SK-N-SH treated with all-trans-retinoic acid at 6 μM for 48 hours (cell line): ENCODE results near the gene NPFF.

Experiments used
- ATAC-seq: fragments of 200-7000 bp; cut with Tn5 transposase; 3 replicates; pipeline ENCODE4 v1.9.1; 2020; ENCODE audit warnings: mild to moderate bottlenecking, moderate library complexity
- CREB5 ChIP-seq: fragments of 250-450 bp; sonication (Bioruptor Pico); IDR thresholded peaks from 2 replicates; pipeline ENCODE4 v1.5.1; 2020; ENCODE audit warnings: low read depth, mild to moderate bottlenecking, moderate library complexity
- CSRNP3 ChIP-seq: fragments of 250-450 bp; sonication (Bioruptor Pico); IDR thresholded peaks from 2 replicates; pipeline ENCODE4 v1.5.1; 2021; ENCODE audit warnings: mild to moderate bottlenecking, moderate library complexity
- ESRRG ChIP-seq: fragments of 250-450 bp; sonication (Bioruptor Pico); IDR thresholded peaks from 2 replicates; pipeline ENCODE4 v1.6.1; 2021; ENCODE audit warnings: mild to moderate bottlenecking
- GLIS3 ChIP-seq: fragments of 250-450 bp; sonication (Bioruptor Pico); IDR thresholded peaks from 2 replicates; pipeline ENCODE4 v1.5.0; 2020; ENCODE audit warnings: mild to moderate bottlenecking, moderate library complexity
- ISL1 ChIP-seq: fragments of 250-450 bp; sonication (Bioruptor Pico); IDR thresholded peaks from 2 replicates; pipeline ENCODE4 v2.1.2; 2022; ENCODE audit warnings: mild to moderate bottlenecking, moderate library complexity
- OSR1 ChIP-seq: fragments of 250-450 bp; sonication (Bioruptor Pico); IDR thresholded peaks from 2 replicates; pipeline ENCODE4 v1.8.0; 2022; ENCODE audit warnings: moderate library complexity, mild to moderate bottlenecking, inconsistent platforms
- POU6F1 ChIP-seq: fragments of 250-450 bp; sonication (Bioruptor Pico); IDR thresholded peaks from 2 replicates; pipeline ENCODE4 v1.8.0; 2021; ENCODE audit warnings: low read depth, mild to moderate bottlenecking, moderate library complexity, borderline replicate concordance
- RARB ChIP-seq: fragments of 250-450 bp; sonication (Bioruptor Pico); IDR thresholded peaks from 2 replicates; pipeline ENCODE4 v1.8.0; 2021; ENCODE audit warnings: mild to moderate bottlenecking, moderate library complexity
- SNAI2 ChIP-seq: fragments of 250-450 bp; sonication (Bioruptor Pico); IDR thresholded peaks from 2 replicates; pipeline ENCODE4 v1.5.0; 2020; ENCODE audit warnings: mild to moderate bottlenecking, moderate library complexity
- TOX ChIP-seq: fragments of 250-450 bp; sonication (Bioruptor Pico); IDR thresholded peaks from 2 replicates; pipeline ENCODE4 v1.8.0; 2021; ENCODE audit warnings: mild to moderate bottlenecking, moderate library complexity, borderline replicate concordance
- TSHZ2 ChIP-seq: fragments of 250-450 bp; sonication (Bioruptor Pico); IDR thresholded peaks from 2 replicates; pipeline ENCODE4 v1.5.0; 2020; ENCODE audit warnings: mild to moderate bottlenecking, moderate library complexity
- ZFP3 ChIP-seq: fragments of 250-450 bp; sonication (Bioruptor Pico); IDR thresholded peaks from 2 replicates; pipeline ENCODE4 v1.5.0; 2020; ENCODE audit warnings: mild to moderate bottlenecking, moderate library complexity
- ZFP30 ChIP-seq: fragments of 450-650 bp; formaldehyde crosslinking; IDR thresholded peaks from 2 replicates; pipeline ENCODE4 v1.5.0; 2022; ENCODE audit warnings: mild to moderate bottlenecking, moderate library complexity
- ZNF565 ChIP-seq: fragments of 450-650 bp; formaldehyde crosslinking; conservative IDR thresholded peaks from 2 replicates; pipeline ENCODE4 v1.5.0; 2020; ENCODE audit warnings: low read depth, mild to moderate bottlenecking, moderate library complexity
- ZNF70 ChIP-seq: fragments of 450-650 bp; formaldehyde crosslinking; IDR thresholded peaks from 2 replicates; pipeline ENCODE4 v1.5.0; 2020; ENCODE audit warnings: mild to moderate bottlenecking, moderate library complexity
- ZNF8 ChIP-seq: fragments of 450-650 bp; formaldehyde crosslinking; IDR thresholded peaks from 2 replicates; pipeline ENCODE4 v1.5.0; 2020; ENCODE audit warnings: mild to moderate bottlenecking, moderate library complexity

Gene NPFF

GRCh38 chr12:53501615-53502181 is 5.6 kb downstream of the NPFF start (continued):
- TF ChIP-seq TSHZ2 (CRISPR knock-in tag) (no peak), SNAI2 (no peak), CREB5 (CRISPR knock-in tag) (no peak)

GRCh38 chr12:53500776-53501614 is 6.3 kb downstream of the NPFF start, which contains the start of gene TARBP2:
Gene TARBP2 (plus strand): TSS chr12:53501283. CDS start chr12:53501409, 126 bp downstream.
- peak; percentile 80 for ATAC-seq
- TF ChIP-seq TOX (CRISPR knock-in tag) (no peak), ZFP3 (CRISPR knock-in tag) (peak; percentile 99), OSR1 (no peak), TSHZ2 (CRISPR knock-in tag) (peak; percentile 56; the same call in 1 of the 2 replicates), RARB (CRISPR knock-in tag) (no peak), ZNF565 (CRISPR knock-in tag) (no peak), ZNF8 (CRISPR knock-in tag) (peak; percentile 61; the same call in 1 of the 2 replicates), ZNF70 (0 out of 2 replicates have a peak, but pooled peaks have one; percentile 8), GLIS3 (CRISPR knock-in tag) (0 out of 2 replicates have a peak, but pooled peaks have one; percentile 44), SNAI2 (peak; percentile 46; the same call in 1 of the 2 replicates), ZFP30 (CRISPR knock-in tag) (no peak), ISL1 (CRISPR knock-in tag) (0 out of 2 replicates have a peak, but pooled peaks have one; percentile 16), POU6F1 (CRISPR knock-in tag) (no peak; the same call in 1 of the 2 replicates)
- TF ChIP-seq, all 23 proteins: peak for 7

GRCh38 chr12:53500142-53500775 is 7.0 kb downstream of the NPFF start:
- ATAC-seq: peak; percentile 73
- no peak for TF ChIP-seq CREB5 (CRISPR knock-in tag)
- 0 out of 2 replicates have a peak, but pooled peaks have one; percentile 45 for TF ChIP-seq ESRRG (CRISPR knock-in tag)
- no peak for TF ChIP-seq TOX (CRISPR knock-in tag)
- TF ChIP-seq CSRNP3 (CRISPR knock-in tag): no peak
